ENCODE measurements around the gene ZNF679. TPM values are rescaled to one million over a fixed set of nuclear protein-coding genes. Genes with fewer than 3 reads are reported as not detected.
"Not testable (repeated sequence)": the region's sequence is repeated elsewhere in the genome, so short reads cannot be mapped to it uniquely, and the experiment has no call there.

ZNF679 gene
- total RNA-seq, 2 donors from 2014 or later: not detected

DNA sequence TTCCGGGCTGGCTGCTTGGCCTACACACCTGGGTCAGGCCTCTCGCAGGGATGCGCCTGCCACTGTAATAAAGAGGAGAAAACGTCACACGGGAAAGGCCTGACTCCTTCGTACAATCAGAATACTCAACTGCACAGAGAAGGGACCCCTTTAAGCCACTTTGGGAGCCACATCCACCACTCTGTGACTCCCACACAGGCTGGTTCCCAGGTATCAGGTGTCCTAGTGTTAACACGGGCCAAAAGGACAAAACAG lies 79.7 kb downstream of the ZNF679 start:
- intact Hi-C loops (cut with DNase I): loop anchor here (10.0 kb wide), 1 partner anchor 487 kb away; the partner anchor contains the start of gene ZNF138
- no peaks in the 10 kb centered on the region for H3K36me3 ChIP-seq (replicated peaks in 1 of 2; ENCODE audit: insufficient read depth in 1 of 2, low read depth in 2 of 2)
- ATAC-seq: no peak
- peak in 2 of 4 donors; percentile 10 to 20 for DNase-seq
- peak overlapping the region; percentile 84 to 87 (median 86) for H3K27ac ChIP-seq
- no peak overlapping the region for H3K4me3 ChIP-seq
- no peak for TF ChIP-seq POLR2A (IDR thresholded peaks at IDR 0.05)
- TF ChIP-seq, protein P1, sequence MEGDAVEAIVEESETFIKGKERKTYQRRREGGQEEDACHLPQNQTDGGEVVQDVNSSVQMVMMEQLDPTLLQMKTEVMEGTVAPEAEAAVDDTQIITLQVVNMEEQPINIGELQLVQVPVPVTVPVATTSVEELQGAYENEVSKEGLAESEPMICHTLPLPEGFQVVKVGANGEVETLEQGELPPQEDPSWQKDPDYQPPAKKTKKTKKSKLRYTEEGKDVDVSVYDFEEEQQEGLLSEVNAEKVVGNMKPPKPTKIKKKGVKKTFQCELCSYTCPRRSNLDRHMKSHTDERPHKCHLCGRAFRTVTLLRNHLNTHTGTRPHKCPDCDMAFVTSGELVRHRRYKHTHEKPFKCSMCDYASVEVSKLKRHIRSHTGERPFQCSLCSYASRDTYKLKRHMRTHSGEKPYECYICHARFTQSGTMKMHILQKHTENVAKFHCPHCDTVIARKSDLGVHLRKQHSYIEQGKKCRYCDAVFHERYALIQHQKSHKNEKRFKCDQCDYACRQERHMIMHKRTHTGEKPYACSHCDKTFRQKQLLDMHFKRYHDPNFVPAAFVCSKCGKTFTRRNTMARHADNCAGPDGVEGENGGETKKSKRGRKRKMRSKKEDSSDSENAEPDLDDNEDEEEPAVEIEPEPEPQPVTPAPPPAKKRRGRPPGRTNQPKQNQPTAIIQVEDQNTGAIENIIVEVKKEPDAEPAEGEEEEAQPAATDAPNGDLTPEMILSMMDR (IDR thresholded peaks at IDR 0.05): no peak
- 45 to 49% methylated on average over 7 of the region's 7 CpGs for WGBS, 2 donors
- peaks cover 6% of the 10 kb centered on the region for H3K4me1 ChIP-seq
- H3K9me3 ChIP-seq: no peaks in the 10 kb centered on the region
- H3K27me3 ChIP-seq: no peaks in the 10 kb centered on the region

GRCh38 chr7:64310426-64310825 lies 82.2 kb downstream of the ZNF679 start:
- WGBS, 2 donors: 67 to 98% methylated on average over 3 of the region's 3 CpGs
- intact Hi-C loops (cut with DNase I): no loop called here
- TF ChIP-seq POLR2A (IDR thresholded peaks at IDR 0.05): no peak
- TF ChIP-seq, protein P1 (IDR thresholded peaks at IDR 0.05): no peak
- Histone ChIP-seq H3K36me3 (replicated peaks in 1 of 2; ENCODE audit: insufficient read depth in 1 of 2, low read depth in 2 of 2) (no peaks in the 10 kb centered on the region), H3K4me1 (peaks cover 22% of the 10 kb centered on the region), H3K27ac (no peak overlapping the region), H3K4me3 (no peak overlapping the region), H3K27me3 (no peaks in the 10 kb centered on the region), H3K9me3 (no peaks in the 10 kb centered on the region)
- DNase-seq (no peak), ATAC-seq (no peak)

- Histone ChIP-seq H3K9me3 (no peaks in the 10 kb centered on the region), H3K4me3 (no peak overlapping the region), H3K36me3 (replicated peaks in 1 of 2; ENCODE audit: insufficient read depth in 1 of 2, low read depth in 2 of 2) (no peaks in the 10 kb centered on the region), H3K27ac (no peak overlapping the region), H3K27me3 (no peaks in the 10 kb centered on the region), H3K4me1 (peaks cover 22% of the 10 kb centered on the region)
- 23 to 37% methylated on average over 2 of the region's 2 CpGs for WGBS, 2 donors
- DNase-seq: no peak
- no peak for ATAC-seq
- TF ChIP-seq, protein P1 (IDR thresholded peaks at IDR 0.05): no peak
- no peak for TF ChIP-seq POLR2A (IDR thresholded peaks at IDR 0.05)
- intact Hi-C loops (cut with DNase I): no loop called here
These were observed 84.6 kb downstream of the ZNF679 start for GRCh38 chr7:64312826-64313225.

DNA sequence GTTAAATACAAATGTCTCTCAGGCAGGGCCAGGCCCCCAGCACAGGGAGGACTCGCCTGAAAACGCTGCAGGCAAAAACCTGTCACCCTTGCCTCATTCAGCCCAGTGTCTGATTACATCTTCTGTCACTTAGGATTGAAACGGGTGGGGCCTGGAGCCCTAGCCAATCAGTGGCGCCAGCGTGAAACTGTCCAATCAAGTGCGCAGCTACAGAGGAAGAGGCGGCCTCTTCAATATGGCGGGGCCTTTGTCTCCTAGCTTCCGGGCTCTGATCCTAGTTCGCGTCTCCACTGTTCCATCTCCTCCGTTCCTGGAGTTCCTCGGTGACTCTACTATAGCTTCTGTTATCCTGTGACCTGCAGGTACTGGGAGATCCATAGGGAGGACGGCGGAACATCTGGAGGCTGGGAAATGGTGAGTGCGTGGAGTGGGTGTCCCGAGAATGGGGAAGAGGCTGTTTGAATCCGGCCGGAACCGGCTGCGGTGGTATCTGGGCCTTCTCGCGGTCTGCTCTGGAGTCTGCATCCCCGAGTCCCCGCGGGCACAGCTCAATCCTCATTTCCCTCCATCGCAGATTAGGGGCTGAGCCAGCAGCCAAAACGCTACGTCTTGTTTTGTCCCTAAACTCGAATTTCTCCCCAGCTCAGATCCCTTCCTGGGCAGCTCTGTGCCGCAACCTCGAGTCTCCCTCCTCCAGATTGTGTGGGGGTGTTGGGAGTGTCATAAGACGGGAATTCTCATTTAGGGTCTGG lies 85.6 kb downstream of the ZNF679 start, which contains the start of gene ZNF736:
ZNF736 (plus strand) TSS at position 222 of the 752 bp plus-strand sequence; CDS start at position 412, 190 bp downstream.
- WGBS, 2 donors: 0% methylated on average over 23 to 33 of the region's 33 CpGs
- Histone ChIP-seq H3K4me1 (peaks cover 22% of the 10 kb centered on the region), H3K27ac (peak within 1 kb of the TSS; percentile 46 to 79 (median 60)), H3K4me3 (peak within 1 kb of the TSS; percentile 26 to 81), H3K9me3 (no peaks in the 10 kb centered on the region), H3K27me3 (no peaks in the 10 kb centered on the region), H3K36me3 (replicated peaks in 1 of 2; ENCODE audit: insufficient read depth in 1 of 2, low read depth in 2 of 2) (no peaks in the 10 kb centered on the region)
- DNase-seq: peak; percentile 87 to 92 (median 90)
- ATAC-seq: peak; percentile 100
- TF ChIP-seq, protein P1 (IDR thresholded peaks at IDR 0.05): no peak
- TF ChIP-seq POLR2A (IDR thresholded peaks at IDR 0.05): peak; percentile 15 to 86 (median 78)
- intact Hi-C loops (cut with DNase I): no loop called here

DNA sequence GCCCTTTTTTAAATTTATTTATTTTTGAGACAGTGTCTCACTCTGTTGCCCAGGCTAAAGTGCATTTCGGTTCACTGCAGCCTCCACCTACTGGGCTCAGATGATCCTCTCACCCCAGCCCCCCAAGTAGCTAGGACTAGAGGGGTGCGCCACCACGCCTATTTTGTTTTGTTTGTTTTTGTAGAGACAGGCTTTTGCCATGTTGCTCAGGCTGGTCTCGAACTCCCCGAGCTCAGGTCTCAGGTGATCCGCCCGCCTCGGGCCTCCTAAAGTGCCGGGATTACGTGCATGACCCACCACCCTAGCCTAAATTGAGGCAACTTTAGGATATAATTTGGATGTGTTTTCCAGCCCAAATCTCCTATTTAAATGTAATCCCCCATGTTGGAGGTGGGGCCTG lies 86.3 kb downstream of the ZNF679 start:
- peak overlapping the region in 3 of 4 donors; percentile 46 to 79 (median 71) for H3K27ac ChIP-seq
- DNase-seq (no peak), ATAC-seq (no peak)
- H3K36me3 ChIP-seq (replicated peaks in 1 of 2; ENCODE audit: insufficient read depth in 1 of 2, low read depth in 2 of 2): no peaks in the 10 kb centered on the region
- TF ChIP-seq, protein P1 (IDR thresholded peaks at IDR 0.05): no peak
- no peak for TF ChIP-seq POLR2A (IDR thresholded peaks at IDR 0.05)
- peak overlapping the region in 1 of 2 donors; percentile 81 for H3K4me3 ChIP-seq
- WGBS, 2 donors: 30 to 41% methylated on average over 10 of the region's 10 CpGs
- intact Hi-C loops (cut with DNase I): no loop called here
- peaks cover 22% of the 10 kb centered on the region for H3K4me1 ChIP-seq
- no peaks in the 10 kb centered on the region for H3K9me3 ChIP-seq
- H3K27me3 ChIP-seq: no peaks in the 10 kb centered on the region

- H3K27ac ChIP-seq; H3K27me3 ChIP-seq; intact Hi-C loops (cut with DNase I); DNase-seq; H3K4me3 ChIP-seq; H3K36me3 ChIP-seq (replicated peaks in 1 of 2; ENCODE audit: insufficient read depth in 1 of 2, low read depth in 2 of 2); ATAC-seq; H3K9me3 ChIP-seq: not testable (repeated sequence)
- 82 to 100% methylated on average over 1 of the region's 1 CpG for WGBS, 2 donors
- H3K4me1 ChIP-seq: peaks cover 22% of the 10 kb centered on the region
These were observed 87.9 kb downstream of the ZNF679 start for GRCh38 chr7:64316031-64316742.
